GM12864 (cell line): ENCODE measurements around the gene PDPK1.
A peak's percentile ranks its signal among the peaks of the same experiment; 100 is the strongest.

Experiments used
- DNase-seq: peaks from one replicate; pipeline ENCODE4 v3.0.0-alpha.2; 2011; ENCODE audit warnings: low read depth
- H3K4me3 ChIP-seq: 2 replicates; pipeline ENCODE4 v1.5.1; 2011; ENCODE audit warnings: mild to moderate bottlenecking, low read depth, low read length, control low read depth
- TF ChIP-seq, protein P1 (sequence below): IDR thresholded peaks from 2 replicates; pipeline ENCODE4 v1.5.1; 2011; ENCODE audit warnings: low read depth, mild to moderate bottlenecking, moderate library complexity, low read length, control low read depth, inconsistent platforms; ENCODE audit errors: missing control alignments

PDPK1 gene

DNA sequence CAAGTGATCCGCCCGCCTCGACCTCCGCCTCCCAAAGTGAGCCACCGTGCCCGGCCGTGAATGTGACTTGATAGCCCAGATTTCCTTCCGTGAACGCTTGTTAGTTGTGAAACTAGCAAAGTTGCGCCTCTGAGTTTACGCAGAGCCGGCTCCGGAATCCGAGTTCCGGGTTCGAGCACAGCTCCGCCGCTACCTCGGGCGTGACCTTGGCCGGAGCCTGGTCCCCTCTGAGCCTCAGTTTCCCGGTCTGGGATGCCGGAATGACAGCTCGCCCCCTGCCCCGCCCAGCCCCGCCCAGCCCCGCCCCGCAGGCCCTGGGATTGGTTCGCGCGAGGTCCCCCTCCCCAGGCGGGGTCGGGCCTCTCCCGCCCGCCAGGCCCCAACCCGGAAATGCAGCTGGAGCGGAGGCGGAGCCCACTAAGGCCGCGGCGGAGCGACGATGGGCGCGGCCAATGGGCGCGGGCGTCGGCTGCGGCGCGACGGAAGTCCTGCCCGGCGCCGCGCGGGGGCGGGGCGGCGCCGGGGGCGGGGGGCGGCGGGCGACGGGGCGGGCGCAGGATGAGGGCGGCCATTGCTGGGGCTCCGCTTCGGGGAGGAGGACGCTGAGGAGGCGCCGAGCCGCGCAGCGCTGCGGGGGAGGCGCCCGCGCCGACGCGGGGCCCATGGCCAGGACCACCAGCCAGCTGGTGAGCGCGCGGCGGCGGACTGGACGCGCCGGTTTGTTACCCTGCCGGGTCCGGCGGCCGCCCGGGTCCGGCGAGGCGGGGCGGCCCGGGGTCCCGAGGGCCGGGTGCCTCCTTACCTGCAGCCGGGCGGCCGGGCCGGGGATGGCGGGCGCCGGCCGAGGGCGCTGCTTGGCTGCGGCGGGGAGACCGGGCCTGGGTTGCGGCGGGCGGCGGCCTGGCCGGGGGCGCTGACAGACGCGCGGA lies at the start of gene PDPK1:
Gene PDPK1 (plus strand): TSS at position 571 of the 929 bp plus-strand sequence. CDS start 92 bp downstream, at position 663.
- TF ChIP-seq, protein P1, sequence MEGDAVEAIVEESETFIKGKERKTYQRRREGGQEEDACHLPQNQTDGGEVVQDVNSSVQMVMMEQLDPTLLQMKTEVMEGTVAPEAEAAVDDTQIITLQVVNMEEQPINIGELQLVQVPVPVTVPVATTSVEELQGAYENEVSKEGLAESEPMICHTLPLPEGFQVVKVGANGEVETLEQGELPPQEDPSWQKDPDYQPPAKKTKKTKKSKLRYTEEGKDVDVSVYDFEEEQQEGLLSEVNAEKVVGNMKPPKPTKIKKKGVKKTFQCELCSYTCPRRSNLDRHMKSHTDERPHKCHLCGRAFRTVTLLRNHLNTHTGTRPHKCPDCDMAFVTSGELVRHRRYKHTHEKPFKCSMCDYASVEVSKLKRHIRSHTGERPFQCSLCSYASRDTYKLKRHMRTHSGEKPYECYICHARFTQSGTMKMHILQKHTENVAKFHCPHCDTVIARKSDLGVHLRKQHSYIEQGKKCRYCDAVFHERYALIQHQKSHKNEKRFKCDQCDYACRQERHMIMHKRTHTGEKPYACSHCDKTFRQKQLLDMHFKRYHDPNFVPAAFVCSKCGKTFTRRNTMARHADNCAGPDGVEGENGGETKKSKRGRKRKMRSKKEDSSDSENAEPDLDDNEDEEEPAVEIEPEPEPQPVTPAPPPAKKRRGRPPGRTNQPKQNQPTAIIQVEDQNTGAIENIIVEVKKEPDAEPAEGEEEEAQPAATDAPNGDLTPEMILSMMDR, result no peak
- H3K4me3 ChIP-seq, result peak within 1 kb of the TSS; percentile 80
- DNase-seq, result peak; percentile 75

DNA sequence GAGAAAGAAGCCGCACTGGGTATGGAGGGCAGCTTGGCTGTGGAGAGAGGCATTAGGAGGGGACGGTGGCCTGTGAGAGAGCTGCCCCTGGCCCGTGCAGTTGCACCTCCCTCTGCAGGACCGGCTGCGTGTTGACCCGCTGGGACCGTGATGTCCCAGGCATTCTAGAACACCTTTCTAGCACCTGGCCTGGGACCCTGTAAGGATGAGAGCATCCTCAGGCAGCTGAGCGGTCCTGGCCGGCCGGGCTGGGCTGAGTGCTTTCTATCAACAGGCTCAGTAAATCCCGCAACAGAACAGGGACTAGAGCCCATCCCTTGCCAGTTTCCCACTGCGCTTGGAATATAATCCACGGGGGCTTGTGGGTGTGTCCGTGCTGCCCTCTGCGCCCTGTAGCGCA lies 48.2 kb upstream of the PDPK1 start:
- no peak overlapping the region for H3K4me3 ChIP-seq
- no peak for DNase-seq
- TF ChIP-seq, protein P1, result no peak

- DNase-seq, result no peak
- TF ChIP-seq, protein P1, result no peak
- no peak overlapping the region for H3K4me3 ChIP-seq
Observed at GRCh38 chr16:2490190-2491105, 47.4 kb upstream of the PDPK1 start.

GRCh38 chr16:2492292-2492691 lies 45.5 kb upstream of the PDPK1 start:
- TF ChIP-seq, protein P1, result no peak
- no peak overlapping the region for H3K4me3 ChIP-seq
- no peak for DNase-seq

GRCh38 chr16:2493605-2494004 lies 44.2 kb upstream of the PDPK1 start:
- no peak for DNase-seq
- no peak overlapping the region for H3K4me3 ChIP-seq
- TF ChIP-seq, protein P1, result no peak

DNA sequence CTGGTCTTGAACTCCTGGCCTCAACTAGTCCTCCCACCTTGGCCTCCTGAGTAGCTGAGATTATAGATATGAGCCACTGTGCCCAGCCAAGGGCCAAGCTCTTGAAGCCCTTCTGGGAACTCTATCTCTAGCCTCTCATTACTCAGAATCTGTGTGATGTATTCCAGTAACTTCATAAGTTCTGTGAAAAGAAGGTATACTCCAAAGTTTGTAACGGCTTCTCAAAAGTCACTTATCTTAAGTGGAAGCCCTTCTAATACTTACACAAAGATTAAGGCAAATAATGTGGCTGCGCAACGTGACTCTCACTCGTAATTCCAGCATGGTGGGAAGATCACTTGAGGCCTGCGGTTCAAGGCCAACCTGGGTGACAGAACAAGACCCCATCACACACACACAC lies 43.2 kb upstream of the PDPK1 start:
- DNase-seq, result no peak
- no peak overlapping the region for H3K4me3 ChIP-seq
- TF ChIP-seq, protein P1, result no peak
